Measurements from ENCODE around the gene TLR10. TPM values are rescaled to one million over a fixed set of nuclear protein-coding genes. Genes with fewer than 3 reads are reported as not detected.
"Not testable (repeated sequence)": the region's sequence is repeated elsewhere in the genome, so short reads cannot be mapped to it uniquely, and the experiment has no call there.

TLR10 gene
- total RNA-seq, 1 donor from 2014 or later: 0.22 TPM

DNA sequence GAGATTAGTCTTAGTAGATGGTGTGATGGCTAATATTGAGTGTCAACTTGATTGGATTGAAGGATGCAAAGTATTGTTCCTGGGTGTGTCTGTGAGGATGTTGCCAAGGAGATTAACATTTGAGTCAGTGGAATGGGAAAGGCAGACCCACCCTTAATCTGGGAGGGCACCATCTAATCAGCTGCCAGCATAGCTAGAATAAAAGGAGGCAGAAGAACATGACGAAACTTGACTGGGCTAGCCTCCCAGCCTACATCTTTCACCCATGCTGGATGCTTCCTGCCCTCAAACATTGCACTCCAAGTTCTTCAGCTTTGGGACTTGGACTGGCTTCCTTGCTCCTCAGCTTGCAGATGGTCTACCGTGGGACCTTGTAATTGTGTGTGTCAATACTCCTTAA, 12.5 kb downstream of the TLR10 start:
- DNase-seq (ENCODE audit: low spot score); intact Hi-C loops (cut with DNase I): not testable (repeated sequence)

DNA sequence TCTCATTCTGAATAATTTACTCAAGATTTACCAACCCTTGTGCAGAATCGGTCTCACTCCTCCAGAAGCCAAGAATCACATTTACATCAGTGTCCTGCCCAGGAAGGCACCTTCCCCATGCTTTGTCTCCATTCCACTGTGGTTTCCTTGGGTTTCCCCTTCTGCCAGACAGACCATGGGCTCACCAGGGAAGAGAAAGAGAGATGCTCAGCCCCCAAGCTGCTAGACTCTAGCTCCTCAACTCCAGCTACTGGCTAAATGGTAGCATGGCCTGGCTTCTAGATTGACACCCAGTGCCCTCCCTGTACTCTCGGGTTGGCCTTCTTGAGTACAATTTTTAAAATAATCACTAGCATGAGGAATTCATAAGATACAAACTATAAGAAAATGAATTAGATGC, 12.9 kb downstream of the TLR10 start:
- no peak for DNase-seq (ENCODE audit: low spot score)
- intact Hi-C loops (cut with DNase I): loop anchor here (10.0 kb wide), 1 partner anchor 365 kb away; no protein-coding TSS in a partner anchor

DNA sequence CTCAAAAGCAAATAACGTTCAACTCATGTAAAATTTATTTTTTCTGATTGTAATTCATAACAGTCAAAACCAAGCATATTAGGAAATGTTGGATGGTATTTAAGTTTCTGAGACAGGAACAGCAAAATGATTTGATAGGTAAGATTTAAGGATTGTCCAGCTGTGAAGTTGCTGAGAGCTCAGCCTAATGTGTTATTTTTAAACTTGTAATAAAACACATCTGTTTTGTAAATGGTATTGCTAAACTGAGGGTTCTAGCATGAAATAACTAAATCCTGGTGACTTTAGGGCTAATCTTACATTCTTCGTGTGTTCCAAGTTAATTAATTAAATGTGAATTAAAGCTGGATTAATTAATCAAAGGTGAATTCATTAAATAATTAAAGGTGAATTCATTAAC, 13.3 kb downstream of the TLR10 start:
- intact Hi-C loops (cut with DNase I): loop anchor here (10.0 kb wide), 1 partner anchor 365 kb away; no protein-coding TSS in a partner anchor
- no peak for DNase-seq (ENCODE audit: low spot score)

DNA sequence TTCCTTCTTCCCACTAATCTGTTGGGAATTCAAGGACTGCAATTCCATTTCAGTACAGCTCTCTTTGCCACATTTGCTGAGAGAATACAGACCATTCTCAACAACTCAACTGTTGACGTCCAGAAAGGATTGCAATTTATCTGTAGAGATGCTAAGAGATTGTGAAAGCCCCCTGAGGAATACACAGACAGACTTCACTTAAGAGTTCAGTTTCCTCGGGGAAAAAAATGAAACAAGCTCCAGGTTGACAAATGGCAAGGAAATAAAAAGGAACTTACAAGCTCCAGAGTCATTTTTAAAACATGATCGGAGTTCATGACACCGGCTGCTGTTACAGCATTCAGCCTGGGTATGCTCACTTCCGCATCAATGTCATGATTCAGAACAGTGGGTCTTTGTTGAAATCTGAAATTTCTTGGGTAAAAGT, 13.8 kb downstream of the TLR10 start:
- intact Hi-C loops (cut with DNase I): loop anchor here (10.0 kb wide), 1 partner anchor 366 kb away; no protein-coding TSS in a partner anchor
- DNase-seq (ENCODE audit: low spot score): no peak

DNA sequence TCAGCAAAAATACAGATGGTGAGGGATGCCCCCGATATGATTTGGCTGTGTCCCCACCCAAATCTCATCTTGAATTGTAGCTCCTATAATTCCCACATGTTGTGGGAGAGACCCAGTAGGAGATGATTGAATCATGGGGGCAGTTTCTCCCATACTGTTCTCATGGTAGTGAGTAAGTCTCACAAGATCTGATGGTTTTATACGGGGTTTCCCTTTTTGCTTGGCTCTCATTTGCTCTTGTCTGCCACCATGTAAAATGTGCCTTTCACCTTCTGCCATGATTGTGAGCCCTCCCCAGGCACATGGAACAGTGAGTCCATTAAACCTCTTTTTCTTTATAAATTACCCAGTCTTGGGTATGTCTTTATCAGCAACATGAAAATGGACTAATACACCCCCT, 15.8 kb downstream of the TLR10 start:
- intact Hi-C loops (cut with DNase I): loop anchor here (10.0 kb wide), 1 partner anchor 368 kb away; no protein-coding TSS in a partner anchor
- DNase-seq (ENCODE audit: low spot score): not testable (repeated sequence)

DNA sequence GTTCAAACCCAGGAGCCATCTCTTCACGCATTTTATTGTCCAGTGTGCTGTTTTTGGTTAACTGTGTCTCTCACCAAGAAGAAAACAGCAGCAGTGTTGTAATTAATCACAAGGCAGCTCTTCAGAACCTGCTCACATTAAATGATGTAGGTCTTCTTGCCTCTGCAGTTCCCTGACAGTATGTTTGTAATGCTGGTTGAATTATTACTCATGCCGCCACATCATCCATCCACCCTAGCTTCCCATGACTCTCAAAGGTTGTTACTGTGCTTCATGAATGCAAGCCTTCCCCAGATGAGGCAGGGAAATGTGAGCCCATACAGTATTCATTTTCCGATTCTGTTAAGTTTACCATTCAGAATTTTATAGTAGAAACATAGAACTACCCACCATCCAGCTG, 17.4 kb downstream of the TLR10 start:
- intact Hi-C loops (cut with DNase I): loop anchor here (10.0 kb wide), 1 partner anchor 369 kb away; no protein-coding TSS in a partner anchor
- no peak for DNase-seq (ENCODE audit: low spot score)

DNA sequence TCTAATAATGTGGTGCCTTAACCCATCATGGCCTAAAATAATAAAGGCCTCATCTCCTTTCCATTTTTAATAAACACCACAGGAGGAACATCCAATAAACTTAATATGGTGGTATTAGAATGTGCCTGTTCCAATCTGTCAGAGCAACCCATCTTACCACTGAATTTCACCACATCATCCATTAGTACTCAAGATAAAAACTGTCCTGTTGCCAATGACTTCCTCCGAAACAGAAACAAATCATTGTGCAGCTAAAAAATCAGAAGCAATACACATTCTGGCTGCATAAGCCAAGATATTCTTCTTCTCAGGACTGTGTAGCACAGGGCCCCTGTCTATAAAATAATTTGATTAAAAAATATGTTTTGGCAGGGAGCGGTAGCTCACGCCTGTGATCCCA, 18.5 kb downstream of the TLR10 start:
- DNase-seq (ENCODE audit: low spot score): no peak
- intact Hi-C loops (cut with DNase I): loop anchor here (10.0 kb wide), 1 partner anchor 371 kb away; no protein-coding TSS in a partner anchor

DNA sequence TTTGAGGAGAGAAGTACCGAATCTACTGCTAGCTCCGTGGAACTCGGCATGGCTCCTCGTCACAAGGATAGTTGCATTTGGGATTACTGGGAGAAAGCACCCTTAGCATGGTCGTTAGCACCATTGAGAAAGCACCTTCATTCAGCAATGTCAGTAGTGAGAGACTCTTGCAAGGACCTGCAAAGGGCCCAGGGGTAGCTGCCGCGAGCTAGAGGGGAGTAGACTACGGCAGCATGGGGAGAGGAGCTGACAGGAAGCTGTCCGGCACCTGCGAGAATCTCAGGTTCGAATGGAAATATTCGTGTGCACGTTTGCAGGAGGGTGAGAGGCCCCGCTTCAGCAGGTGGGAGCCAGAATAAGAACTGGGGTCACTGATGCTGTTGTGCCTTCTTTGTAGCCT, 20.2 kb downstream of the TLR10 start:
- no peak for DNase-seq (ENCODE audit: low spot score)
- intact Hi-C loops (cut with DNase I): loop anchor here (10.0 kb wide), 1 partner anchor 372 kb away; no protein-coding TSS in a partner anchor

DNA sequence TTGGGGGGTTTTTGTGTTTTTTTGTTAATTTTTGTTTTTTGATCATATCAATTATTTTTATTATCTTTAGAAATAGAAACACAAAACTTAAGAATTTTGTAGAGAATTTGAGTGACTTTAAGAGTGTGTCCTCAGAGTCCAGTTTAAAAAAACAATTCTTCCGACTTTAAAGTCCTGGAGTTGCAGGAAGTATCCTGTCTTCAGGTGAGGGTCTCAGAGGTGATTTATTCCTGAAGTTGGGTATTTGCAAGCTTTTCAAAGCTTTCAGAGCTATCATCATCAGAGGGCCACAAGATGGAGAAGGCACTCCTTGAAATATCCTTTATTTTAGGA, 23.0 kb downstream of the TLR10 start:
- DNase-seq (ENCODE audit: low spot score): no peak
- intact Hi-C loops (cut with DNase I): loop anchor here (5.0 to 10.0 kb wide), 2 partner anchors 98 to 375 kb away; partner anchors contain the start of gene TLR6

DNA sequence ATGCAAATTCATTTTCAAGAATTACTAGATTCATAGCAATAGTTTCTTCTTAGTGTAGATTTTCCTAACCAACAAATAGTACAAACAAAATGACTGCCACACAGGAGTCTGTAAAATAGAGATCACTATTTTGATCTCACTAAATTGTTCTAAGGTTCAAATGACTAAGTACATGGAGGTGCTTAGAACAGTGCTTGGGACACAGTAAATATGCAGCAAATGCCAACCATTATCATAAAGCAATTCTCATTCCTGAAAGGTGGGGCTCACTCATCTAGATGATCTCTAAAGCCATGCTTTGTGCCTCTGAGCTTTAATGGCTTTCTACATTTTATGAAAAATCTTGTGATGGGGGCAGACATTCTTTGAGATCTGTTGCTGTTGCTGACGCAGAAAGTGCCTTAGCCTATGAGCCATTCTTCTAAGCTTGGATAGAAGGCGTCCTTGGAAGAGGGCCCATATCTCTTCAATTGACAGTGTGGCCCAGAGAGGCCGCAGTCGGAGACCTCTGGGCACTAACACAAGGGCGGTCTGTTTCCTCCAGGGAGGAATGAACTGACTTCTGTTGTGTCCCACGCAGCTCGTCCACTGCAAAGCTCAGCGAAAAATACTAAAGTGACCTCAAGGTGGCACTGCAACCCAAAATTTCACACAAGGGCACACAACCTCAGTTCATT, 23.5 kb downstream of the TLR10 start:
- intact Hi-C loops (cut with DNase I): loop anchor here (5.0 kb wide), 1 partner anchor 98 kb away; the partner anchor contains the start of gene TLR6
- DNase-seq (ENCODE audit: low spot score): peak; percentile 78

DNA sequence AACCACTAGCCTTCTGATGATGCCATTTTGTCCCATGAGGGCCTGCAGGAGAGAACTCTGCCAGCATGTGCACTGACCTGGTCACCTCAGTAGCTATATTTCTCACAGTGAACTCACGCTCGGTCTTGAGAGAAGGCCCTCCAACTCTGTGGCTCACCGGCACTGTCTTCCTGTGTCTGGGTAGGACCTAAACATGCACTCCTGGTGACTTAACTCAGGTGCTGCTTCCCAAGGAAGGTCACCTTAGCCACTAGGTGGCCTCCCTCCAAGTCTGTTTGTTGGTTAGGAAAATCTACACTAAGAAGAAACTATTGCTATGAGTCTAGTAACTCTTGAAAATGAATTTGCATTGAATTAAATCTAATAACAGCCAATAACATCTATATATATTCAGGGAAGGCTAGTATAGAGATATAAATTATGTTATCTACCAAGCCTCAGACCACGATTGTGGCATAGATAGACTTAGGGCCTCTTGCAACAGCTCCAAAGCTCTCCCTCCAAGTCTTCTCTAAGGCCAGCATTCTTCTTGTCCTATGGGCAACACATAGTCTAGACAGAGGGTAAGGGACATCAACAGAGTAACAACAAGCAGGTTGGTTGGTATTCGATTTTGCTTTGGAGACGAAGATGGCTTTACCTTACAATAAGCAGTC, 24.7 kb downstream of the TLR10 start:
- DNase-seq (ENCODE audit: low spot score): no peak
- intact Hi-C loops (cut with DNase I): loop anchor here (5.0 kb wide), 1 partner anchor 99 kb away; the partner anchor contains the start of gene TLR6

DNA sequence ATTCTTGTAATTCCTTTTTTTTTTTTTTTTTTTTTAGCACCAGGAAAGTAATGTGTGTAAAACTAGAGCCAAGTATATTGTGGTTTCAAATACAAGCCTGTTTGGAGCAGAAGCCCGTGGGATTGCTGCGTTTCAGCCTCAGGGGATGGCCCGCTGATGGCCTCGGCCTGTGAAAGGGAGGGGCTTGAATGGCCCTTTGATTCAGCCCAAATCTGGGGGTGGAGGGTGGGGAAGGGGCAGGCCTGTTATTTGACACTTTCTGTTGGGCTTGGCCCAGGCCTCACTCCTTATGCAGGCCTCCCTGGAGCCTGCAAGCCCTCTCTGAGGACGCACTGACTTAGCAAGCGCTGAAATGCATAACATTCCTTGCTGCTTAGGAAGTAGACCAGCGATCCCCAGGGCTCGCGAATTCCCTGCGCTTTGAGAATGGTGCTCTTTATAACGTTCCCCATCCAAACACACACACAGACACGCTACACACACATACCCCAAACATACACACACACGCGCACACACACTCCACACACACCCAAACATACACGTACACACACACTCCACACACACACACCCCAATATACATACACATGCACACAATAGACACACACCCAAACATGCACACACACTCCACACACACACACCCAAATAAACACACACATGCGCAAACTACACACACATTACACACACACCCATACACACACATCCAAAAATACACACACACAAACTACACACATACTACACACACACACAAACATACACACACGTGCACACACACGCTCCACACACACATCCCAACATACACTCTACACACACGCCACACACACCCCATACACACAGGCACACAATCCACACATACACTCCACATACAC, 29.6 kb downstream of the TLR10 start:
- intact Hi-C loops (cut with DNase I): no loop called here
- peak; percentile 87 for DNase-seq (ENCODE audit: low spot score)

DNA sequence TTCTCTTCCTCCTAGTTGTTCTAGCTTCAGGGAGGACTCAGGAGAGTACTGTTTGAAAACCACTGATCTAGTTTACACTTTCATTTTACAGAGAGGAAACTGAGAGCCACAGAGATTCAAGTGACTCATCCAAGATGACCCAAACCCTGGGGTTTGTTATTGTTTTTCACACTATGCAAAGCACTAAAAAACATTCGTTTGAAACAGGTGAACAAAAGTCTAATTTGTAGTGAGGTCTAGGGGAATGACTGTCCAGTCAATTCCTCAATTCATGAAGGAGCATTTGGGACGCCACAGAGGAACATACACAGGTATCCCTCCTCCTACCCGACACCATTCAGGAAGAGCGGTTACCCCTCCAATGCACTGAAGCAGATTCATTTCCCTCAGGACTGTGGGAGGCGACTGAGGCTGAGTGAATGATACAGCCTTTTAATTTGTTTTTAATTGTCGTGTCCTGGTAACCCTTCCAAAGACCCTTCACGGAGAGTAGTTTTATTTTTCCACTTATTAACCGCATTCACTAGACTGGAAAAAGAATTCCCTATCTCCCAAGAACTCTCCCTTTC, 30.3 kb downstream of the TLR10 start:
- intact Hi-C loops (cut with DNase I): no loop called here
- no peak for DNase-seq (ENCODE audit: low spot score)

DNA sequence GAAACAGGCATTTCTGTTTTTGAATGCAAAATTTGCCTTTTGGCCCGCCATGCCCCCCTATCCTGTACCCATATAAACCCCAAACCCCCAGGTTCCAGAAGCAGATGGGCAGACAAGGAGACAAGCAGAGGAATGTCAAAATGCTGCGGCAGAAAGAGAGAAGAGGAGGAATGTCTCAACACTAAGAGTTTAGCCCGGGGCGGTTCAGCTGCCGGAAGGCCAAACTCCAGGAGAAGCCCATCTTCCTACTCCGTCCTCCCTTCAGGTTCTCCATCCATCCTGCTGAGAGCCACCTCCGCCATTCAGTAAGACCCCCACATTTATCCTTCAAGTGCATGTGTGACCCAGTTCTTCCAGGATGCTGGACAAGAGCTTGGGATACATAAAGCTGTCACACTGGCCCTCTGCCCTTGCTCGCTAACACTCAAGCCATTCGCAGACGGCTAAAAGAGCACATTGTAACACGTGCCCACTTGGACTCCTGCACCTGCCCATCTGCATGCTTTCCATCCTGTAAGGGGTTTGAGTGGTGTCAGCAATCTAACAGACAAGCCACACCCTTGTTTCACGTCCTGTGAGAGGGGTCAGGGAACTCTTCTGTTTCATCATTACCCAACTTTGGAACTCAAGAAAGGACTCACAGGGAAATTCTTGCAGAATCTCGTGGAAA, 31.3 kb downstream of the TLR10 start:
- DNase-seq (ENCODE audit: low spot score): no peak
- intact Hi-C loops (cut with DNase I): no loop called here

DNA sequence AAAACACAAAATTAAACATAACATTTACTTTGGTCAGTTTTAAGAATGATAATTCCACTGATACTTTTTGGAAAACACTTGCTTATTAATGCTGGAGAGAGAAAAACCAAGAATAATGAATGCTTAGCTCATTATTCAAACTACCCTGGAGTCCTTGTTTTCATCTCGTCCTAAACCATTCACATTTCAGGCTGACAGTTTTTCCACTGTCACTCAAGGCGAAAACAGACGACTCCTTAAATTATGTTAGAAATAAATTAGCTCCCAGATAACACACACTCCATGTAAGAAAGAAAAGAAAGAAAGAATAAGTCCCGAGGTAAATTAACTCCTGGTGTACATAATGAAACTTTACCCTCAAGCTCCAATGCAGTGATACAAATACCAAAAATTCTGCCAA, 33.5 kb downstream of the TLR10 start:
- no peak for DNase-seq (ENCODE audit: low spot score)
- intact Hi-C loops (cut with DNase I): no loop called here

DNA sequence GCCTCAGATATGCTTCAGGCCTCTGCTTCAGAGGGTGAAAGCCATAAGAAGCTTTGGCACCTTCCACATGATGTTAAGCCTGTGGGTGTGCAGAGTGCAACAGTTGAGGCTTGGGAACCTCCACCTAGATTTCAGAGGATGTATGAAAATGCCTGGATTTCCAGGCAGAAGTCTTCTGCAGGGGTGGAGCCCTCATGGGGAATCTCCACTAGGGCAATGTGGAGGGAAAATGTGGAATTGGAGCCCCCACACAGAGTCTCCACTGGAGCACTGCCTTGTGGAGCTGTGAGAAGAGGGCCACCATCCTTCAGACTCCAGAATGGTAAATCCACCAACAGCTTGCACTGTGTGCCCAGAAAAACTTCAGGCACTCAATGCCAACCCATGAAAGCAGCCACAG, 35.2 kb downstream of the TLR10 start:
- intact Hi-C loops (cut with DNase I): no loop called here

DNA sequence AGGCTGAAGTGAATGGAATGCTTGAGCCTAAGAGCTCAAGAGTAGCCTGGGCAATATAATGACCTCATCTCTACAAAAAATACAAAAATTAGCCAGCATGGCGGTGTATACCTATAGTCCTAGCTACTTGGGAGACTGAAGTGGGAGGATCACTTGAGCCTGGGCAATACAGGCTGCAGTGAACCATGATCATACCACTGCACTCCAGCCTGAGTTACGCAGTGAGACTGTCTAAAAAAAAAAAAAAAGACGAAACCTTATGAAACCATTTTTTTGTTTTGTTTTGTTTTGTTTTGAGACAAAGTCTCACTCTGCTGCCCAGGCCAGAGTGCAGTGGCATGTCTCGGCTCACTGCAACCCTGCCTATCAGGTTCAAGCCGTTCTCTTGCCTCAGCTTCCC, 36.9 kb downstream of the TLR10 start:
- no peak for DNase-seq (ENCODE audit: low spot score)
- intact Hi-C loops (cut with DNase I): no loop called here

More for the DNA sequence above, 35.2 kb downstream of the TLR10 start:
- DNase-seq (ENCODE audit: low spot score): no peak

DNA sequence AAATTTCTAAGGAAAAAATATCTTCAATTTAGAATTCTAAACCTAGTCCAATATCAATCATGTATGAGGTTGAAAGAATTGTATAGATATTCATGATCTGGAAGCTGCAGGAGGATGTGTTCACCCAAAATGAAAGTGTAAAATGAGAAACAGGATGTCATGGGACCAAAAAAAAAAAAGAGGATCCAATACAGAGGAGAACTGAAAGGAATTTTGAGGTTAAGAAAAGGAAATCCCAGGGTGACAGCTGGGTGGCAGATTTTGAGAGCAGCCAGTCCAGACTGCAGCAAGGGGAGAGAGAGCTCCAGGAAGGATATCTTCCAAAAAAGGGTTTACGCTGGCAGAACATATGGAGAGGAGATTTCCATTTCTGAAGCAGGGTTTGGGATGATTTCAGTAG, 38.9 kb downstream of the TLR10 start:
- DNase-seq (ENCODE audit: low spot score): no peak
- intact Hi-C loops (cut with DNase I): no loop called here

DNA sequence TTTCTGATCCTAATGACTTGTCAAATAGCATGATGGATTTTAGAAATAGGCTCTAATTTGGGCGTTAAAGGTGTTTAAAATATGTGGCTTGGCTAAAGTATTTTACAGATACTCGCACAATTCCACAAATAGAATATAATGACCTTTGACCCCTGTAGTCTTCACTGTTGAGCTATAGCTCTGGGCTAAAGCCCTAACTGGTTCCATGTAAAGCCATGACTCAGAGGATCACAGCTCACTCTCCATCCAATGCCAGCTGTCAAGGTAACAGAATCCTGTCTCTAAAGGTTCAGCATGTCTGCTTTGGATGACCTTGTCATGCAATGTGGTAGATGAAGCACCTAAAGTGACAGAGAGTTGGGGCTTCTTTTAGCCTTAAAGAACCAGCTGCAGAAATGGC, 42.5 kb downstream of the TLR10 start:
- intact Hi-C loops (cut with DNase I): no loop called here
- DNase-seq (ENCODE audit: low spot score): no peak

Data from cardiac septum (tissue), 1 donor.